GM21526 (cell line): ENCODE measurements around the gene ACP5.
"Not testable (repeated sequence)": the region's sequence is repeated elsewhere in the genome, so short reads cannot be mapped to it uniquely, and the experiment has no call there.

Source experiments
- ATAC-seq: cut with Tn5 transposase; IDR thresholded peaks from one replicate; pipeline ENCODE4 v1.9.1; 2021; ENCODE audit warnings: moderate library complexity; ENCODE audit not compliant: unreplicated experiment, low FRiP score

ACP5 gene

GRCh38 chr19:11577451-11578257, at the start of gene ACP5:
Gene ACP5, minus strand, starts transcription at chr19:11577645. Its CDS starts 328 bp downstream, at chr19:11577317.
- ATAC-seq, result no peak

- ATAC-seq, result no peak
Observed at GRCh38 chr19:11626252-11626651, 48.8 kb upstream of the ACP5 start.

- ATAC-seq, result no peak
Observed at GRCh38 chr19:11624069-11624463, 46.6 kb upstream of the ACP5 start.

GRCh38 chr19:11622401-11622800, 45.0 kb upstream of the ACP5 start:
- not testable (repeated sequence) for ATAC-seq

GRCh38 chr19:11620553-11620952, 43.1 kb upstream of the ACP5 start:
- no peak for ATAC-seq

GRCh38 chr19:11617180-11618062, 40.0 kb upstream of the ACP5 start:
- ATAC-seq, result no peak

GRCh38 chr19:11612816-11613511, 35.5 kb upstream of the ACP5 start:
- ATAC-seq, result no peak

GRCh38 chr19:11611730-11612129, 34.3 kb upstream of the ACP5 start:
- ATAC-seq, result no peak

GRCh38 chr19:11606484-11606883, 29.0 kb upstream of the ACP5 start:
- no peak for ATAC-seq

GRCh38 chr19:11599704-11600103, 22.3 kb upstream of the ACP5 start:
- not testable (repeated sequence) for ATAC-seq

- no peak for ATAC-seq
Observed at GRCh38 chr19:11598746-11599145, 21.3 kb upstream of the ACP5 start.

- ATAC-seq, result no peak
Observed at GRCh38 chr19:11598103-11598483, 20.6 kb upstream of the ACP5 start.

- ATAC-seq, result peak; percentile 92
Observed at GRCh38 chr19:11597202-11598102, 20.0 kb upstream of the ACP5 start, which contains the start of gene ZNF627. Gene ZNF627, plus strand, starts transcription at chr19:11597483. Its CDS starts 145 bp downstream, at chr19:11597628.

- ATAC-seq, result no peak
Observed at GRCh38 chr19:11596156-11596555, 18.7 kb upstream of the ACP5 start.

- ATAC-seq, result no peak
Observed at GRCh38 chr19:11594084-11594483, 16.6 kb upstream of the ACP5 start.

- no peak for ATAC-seq
Observed at GRCh38 chr19:11587975-11588631, 10.7 kb upstream of the ACP5 start.

- no peak for ATAC-seq
Observed at GRCh38 chr19:11587302-11587974, 10.0 kb upstream of the ACP5 start.

GRCh38 chr19:11586331-11586730, 8.9 kb upstream of the ACP5 start:
- ATAC-seq, result no peak

GRCh38 chr19:11581740-11582139, 4.3 kb upstream of the ACP5 start:
- no peak for ATAC-seq
